Osteoblast (primary cell): Measurements from ENCODE around the gene LZTS2. TPM values are rescaled to one million over a fixed set of nuclear protein-coding genes. Genes with fewer than 3 reads are reported as not detected.

Experiments
- DNase-seq: peaks from one replicate; pipeline ENCODE4 v3.0.0; 2011; ENCODE audit warnings: low spot score, mixed read lengths; ENCODE audit not compliant: insufficient read length; ENCODE audit errors: missing footprints
- H2AFZ ChIP-seq: 2 replicates; pipeline ENCODE4 v1.6.0; 2011; ENCODE audit warnings: mild to moderate bottlenecking, low read length
- H3K27ac ChIP-seq: 2 replicates; pipeline ENCODE4 v1.5.1; 2011; ENCODE audit warnings: mild to moderate bottlenecking, low read depth, low read length, moderate library complexity
- H3K27me3 ChIP-seq: 2 replicates; pipeline ENCODE4 v1.6.0; 2012; ENCODE audit warnings: mild to moderate bottlenecking, control low read depth, inconsistent platforms, low read length, moderate library complexity; ENCODE audit not compliant: insufficient read depth
- H3K36me3 ChIP-seq: 2 replicates; pipeline ENCODE4 v1.5.1; 2011; ENCODE audit warnings: mild to moderate bottlenecking, low read length, control low read depth, moderate library complexity; ENCODE audit not compliant: insufficient read depth
- H3K4me1 ChIP-seq: 2 replicates; pipeline ENCODE4 v1.5.1; 2011; ENCODE audit warnings: mild to moderate bottlenecking, low read length, control low read depth, moderate library complexity; ENCODE audit not compliant: insufficient read depth
- H3K4me2 ChIP-seq: 2 replicates; pipeline ENCODE4 v1.6.0; 2011; ENCODE audit warnings: mild to moderate bottlenecking, low read length; ENCODE audit not compliant: insufficient read depth
- H3K4me3 ChIP-seq: fragments of 200-600 bp; sonication (generic); 3 replicates; pipeline ENCODE4 v1.5.1; 2012; ENCODE audit warnings: mild to moderate bottlenecking, low read length, inconsistent platforms; ENCODE audit not compliant: insufficient read depth
- H3K79me2 ChIP-seq: 2 replicates; pipeline ENCODE4 v1.6.0; 2012; ENCODE audit warnings: mild to moderate bottlenecking, low read length, control low read depth, inconsistent platforms; ENCODE audit not compliant: insufficient read depth
- H3K9me3 ChIP-seq: 2 replicates; pipeline ENCODE4 v1.5.1; 2011; ENCODE audit warnings: low read depth, low read length, control low read depth
- H4K20me1 ChIP-seq: 2 replicates; pipeline ENCODE4 v1.6.0; 2012; ENCODE audit warnings: mild to moderate bottlenecking, low read length, control low read depth; ENCODE audit not compliant: insufficient read depth
- total RNA-seq: library from RNA; depleted of rRNA; stranded (reverse); fragments of >200 nt; gene quantifications from 2 replicates; pipeline ENCODE4 v1.2.3, GENCODE V29; 2012
- TF ChIP-seq, protein P1 (sequence below): IDR thresholded peaks from 2 replicates; pipeline ENCODE4 v1.5.1; 2011; ENCODE audit warnings: mild to moderate bottlenecking, low read depth, low read length, moderate library complexity; ENCODE audit errors: extremely low read depth

Gene LZTS2
- total RNA-seq, 1 donor, result 127 TPM

GRCh38 chr10:100976906-100977305 is 22.7 kb upstream of the LZTS2 start:
- Histone ChIP-seq H3K4me2 (no peak overlapping the region), H3K36me3 (peaks cover 7% of the 10 kb centered on the region), H3K27ac (no peak overlapping the region), H3K4me3 (no peak overlapping the region), H3K9me3 (no peaks in the 10 kb centered on the region), H2AFZ (no peak overlapping the region), H3K27me3 (no peaks in the 10 kb centered on the region), H3K4me1 (no peaks in the 10 kb centered on the region), H4K20me1 (no peaks in the 10 kb centered on the region), H3K79me2 (no peaks in the 10 kb centered on the region)
- no peak for DNase-seq
- TF ChIP-seq, protein P1, sequence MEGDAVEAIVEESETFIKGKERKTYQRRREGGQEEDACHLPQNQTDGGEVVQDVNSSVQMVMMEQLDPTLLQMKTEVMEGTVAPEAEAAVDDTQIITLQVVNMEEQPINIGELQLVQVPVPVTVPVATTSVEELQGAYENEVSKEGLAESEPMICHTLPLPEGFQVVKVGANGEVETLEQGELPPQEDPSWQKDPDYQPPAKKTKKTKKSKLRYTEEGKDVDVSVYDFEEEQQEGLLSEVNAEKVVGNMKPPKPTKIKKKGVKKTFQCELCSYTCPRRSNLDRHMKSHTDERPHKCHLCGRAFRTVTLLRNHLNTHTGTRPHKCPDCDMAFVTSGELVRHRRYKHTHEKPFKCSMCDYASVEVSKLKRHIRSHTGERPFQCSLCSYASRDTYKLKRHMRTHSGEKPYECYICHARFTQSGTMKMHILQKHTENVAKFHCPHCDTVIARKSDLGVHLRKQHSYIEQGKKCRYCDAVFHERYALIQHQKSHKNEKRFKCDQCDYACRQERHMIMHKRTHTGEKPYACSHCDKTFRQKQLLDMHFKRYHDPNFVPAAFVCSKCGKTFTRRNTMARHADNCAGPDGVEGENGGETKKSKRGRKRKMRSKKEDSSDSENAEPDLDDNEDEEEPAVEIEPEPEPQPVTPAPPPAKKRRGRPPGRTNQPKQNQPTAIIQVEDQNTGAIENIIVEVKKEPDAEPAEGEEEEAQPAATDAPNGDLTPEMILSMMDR, result no peak

DNA sequence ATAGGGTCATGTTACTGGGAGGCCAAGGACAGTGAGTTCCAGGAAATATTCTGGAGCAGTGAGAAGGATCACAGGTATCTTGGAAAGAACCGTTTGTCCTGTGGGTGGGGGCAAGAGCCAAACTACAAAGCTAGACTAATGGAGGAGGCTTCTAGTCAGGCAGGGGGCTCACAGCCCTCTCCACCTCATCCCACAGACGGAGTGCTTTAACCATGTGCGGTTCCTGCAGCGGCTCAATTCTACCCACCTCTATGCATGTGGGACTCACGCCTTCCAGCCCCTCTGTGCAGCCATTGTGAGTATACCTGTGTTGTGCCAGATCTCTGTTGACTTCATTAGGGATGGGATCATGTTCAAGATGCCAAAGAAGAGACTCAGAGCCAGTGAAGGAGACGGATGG is 22.2 kb upstream of the LZTS2 start:
- H3K27ac ChIP-seq, result no peak overlapping the region
- H3K79me2 ChIP-seq, result no peaks in the 10 kb centered on the region
- TF ChIP-seq, protein P1, result no peak
- no peaks in the 10 kb centered on the region for H3K4me1 ChIP-seq
- peaks cover 7% of the 10 kb centered on the region for H3K36me3 ChIP-seq
- no peak overlapping the region for H3K4me3 ChIP-seq
- H2AFZ ChIP-seq, result no peak overlapping the region
- H3K4me2 ChIP-seq, result no peak overlapping the region
- DNase-seq, result no peak
- H3K27me3 ChIP-seq, result no peaks in the 10 kb centered on the region
- H3K9me3 ChIP-seq, result no peaks in the 10 kb centered on the region
- no peaks in the 10 kb centered on the region for H4K20me1 ChIP-seq

DNA sequence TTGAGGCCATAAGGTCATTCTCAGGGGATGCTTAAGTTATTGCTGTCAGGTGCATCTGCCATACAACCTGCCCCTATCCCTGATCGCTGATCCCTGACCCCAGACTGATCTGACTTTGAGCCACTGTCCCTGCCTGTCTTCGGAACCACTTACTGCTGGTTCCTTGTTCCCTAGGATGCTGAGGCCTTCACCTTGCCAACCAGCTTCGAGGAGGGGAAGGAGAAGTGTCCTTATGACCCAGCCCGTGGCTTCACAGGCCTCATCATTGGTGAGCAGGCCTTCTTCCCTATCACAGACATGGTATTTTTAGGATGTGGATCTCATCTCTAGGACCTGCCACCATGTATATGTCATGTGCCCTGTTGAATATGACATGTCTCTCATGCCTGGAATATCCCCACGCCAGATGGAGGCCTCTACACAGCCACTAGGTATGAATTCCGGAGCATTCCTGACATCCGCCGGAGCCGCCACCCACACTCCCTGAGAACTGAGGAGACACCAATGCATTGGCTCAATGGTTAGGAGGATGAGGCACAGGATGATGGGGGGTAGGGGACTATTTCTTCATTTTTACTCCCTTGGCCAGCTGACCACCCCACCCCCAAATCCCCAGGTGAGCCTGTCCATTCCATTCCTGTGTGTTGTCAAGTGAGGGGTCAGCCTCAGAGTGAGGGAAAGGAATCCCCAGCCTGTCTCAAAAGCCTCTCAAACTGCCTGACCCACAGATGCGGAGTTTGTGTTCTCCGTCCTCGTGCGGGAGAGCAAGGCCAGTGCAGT is 21.3 kb upstream of the LZTS2 start:
- H3K4me3 ChIP-seq, result no peak overlapping the region
- no peaks in the 10 kb centered on the region for H3K4me1 ChIP-seq
- no peaks in the 10 kb centered on the region for H3K79me2 ChIP-seq
- TF ChIP-seq, protein P1, result no peak
- H3K9me3 ChIP-seq, result no peaks in the 10 kb centered on the region
- H3K27ac ChIP-seq, result no peak overlapping the region
- H2AFZ ChIP-seq, result no peak overlapping the region
- DNase-seq, result no peak
- H3K36me3 ChIP-seq, result peaks cover 12% of the 10 kb centered on the region
- H3K27me3 ChIP-seq, result no peaks in the 10 kb centered on the region
- no peak overlapping the region for H3K4me2 ChIP-seq
- H4K20me1 ChIP-seq, result no peaks in the 10 kb centered on the region

DNA sequence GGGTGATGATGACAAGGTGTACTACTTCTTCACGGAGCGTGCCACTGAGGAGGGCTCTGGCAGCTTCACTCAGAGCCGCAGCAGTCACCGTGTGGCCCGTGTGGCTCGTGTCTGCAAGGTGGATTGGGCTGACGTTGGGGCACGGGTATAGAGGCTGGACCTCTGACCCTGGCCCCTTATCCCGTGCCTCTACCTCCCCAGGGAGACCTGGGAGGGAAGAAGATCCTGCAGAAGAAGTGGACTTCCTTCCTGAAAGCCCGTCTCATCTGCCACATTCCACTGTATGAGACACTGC is 20.8 kb upstream of the LZTS2 start:
- Histone ChIP-seq H3K27me3 (no peaks in the 10 kb centered on the region), H3K4me3 (no peak overlapping the region), H3K4me2 (no peak overlapping the region), H3K4me1 (no peaks in the 10 kb centered on the region), H3K79me2 (no peaks in the 10 kb centered on the region), H4K20me1 (no peaks in the 10 kb centered on the region), H3K36me3 (peaks cover 12% of the 10 kb centered on the region), H2AFZ (no peak overlapping the region), H3K27ac (no peak overlapping the region), H3K9me3 (no peaks in the 10 kb centered on the region)
- TF ChIP-seq, protein P1, result no peak
- no peak for DNase-seq
